Testis (tissue), 2 donors: Measurements from ENCODE around the gene CSRNP3.

Source experiments
- POLR2A ChIP-seq: fragments of 450-650 bp; IDR thresholded peaks from one replicate; pipeline ENCODE4 v1.6.1; 2017; ENCODE audit warnings: antibody characterized with exemption, mild to moderate bottlenecking, moderate library complexity
- TF ChIP-seq, protein P1 (sequence below), 3 experiments: fragments of 450-650 bp in 2 of 3; fragments of 200-600 bp in 1 of 3; sonication (generic) in 1 of 3; IDR thresholded peaks; one replicate each; pipeline ENCODE4 v1.5.1; 2016 to 2019; ENCODE audit warnings: antibody characterized with exemption in 3 of 3, mild to moderate bottlenecking in 2 of 3, moderate library complexity in 1 of 3

DNA sequence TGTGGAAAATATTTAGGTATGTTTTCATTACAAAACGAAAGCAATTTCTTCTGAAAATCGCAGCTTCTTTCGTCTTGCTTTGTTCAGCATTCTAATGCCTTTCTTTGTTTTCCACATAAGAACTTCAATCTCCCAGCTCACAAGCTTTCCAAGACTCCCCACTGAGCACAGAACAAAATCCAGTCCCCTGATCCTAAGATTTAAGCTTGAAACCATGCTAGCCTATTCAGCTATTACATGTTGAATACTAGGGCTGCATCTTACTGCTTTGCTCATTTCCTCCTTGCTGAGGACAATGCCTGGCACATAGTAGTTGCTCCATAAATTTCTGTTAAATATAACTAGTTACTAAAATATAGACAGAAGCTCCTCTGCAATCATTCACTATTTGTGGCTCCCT lies 163.9 kb downstream of the CSRNP3 start:
- no peak for TF ChIP-seq POLR2A
- TF ChIP-seq, protein P1, sequence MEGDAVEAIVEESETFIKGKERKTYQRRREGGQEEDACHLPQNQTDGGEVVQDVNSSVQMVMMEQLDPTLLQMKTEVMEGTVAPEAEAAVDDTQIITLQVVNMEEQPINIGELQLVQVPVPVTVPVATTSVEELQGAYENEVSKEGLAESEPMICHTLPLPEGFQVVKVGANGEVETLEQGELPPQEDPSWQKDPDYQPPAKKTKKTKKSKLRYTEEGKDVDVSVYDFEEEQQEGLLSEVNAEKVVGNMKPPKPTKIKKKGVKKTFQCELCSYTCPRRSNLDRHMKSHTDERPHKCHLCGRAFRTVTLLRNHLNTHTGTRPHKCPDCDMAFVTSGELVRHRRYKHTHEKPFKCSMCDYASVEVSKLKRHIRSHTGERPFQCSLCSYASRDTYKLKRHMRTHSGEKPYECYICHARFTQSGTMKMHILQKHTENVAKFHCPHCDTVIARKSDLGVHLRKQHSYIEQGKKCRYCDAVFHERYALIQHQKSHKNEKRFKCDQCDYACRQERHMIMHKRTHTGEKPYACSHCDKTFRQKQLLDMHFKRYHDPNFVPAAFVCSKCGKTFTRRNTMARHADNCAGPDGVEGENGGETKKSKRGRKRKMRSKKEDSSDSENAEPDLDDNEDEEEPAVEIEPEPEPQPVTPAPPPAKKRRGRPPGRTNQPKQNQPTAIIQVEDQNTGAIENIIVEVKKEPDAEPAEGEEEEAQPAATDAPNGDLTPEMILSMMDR (IDR thresholded peaks at IDR 0.05), result no peak
